Activated T-helper 17 cell treated with anti-CD3 and anti-CD28 coated beads, Interleukin-2, amount 50 U/mL, for 72 hours (primary cell): ENCODE data around the gene RBPJ. TPM values are rescaled to one million over a fixed set of nuclear protein-coding genes. Genes with fewer than 3 reads are reported as not detected.

Experiments
- ATAC-seq: fragments of 150-1000 bp; cut with Tn5 transposase; replicated peaks from 2 replicates; pipeline ENCODE4 v1.10.0; 2021; ENCODE audit warnings: mild to moderate bottlenecking, moderate library complexity
- H3K27ac Mint-ChIP-seq: one replicate; pipeline ENCODE4 v1.8.0; 2022; ENCODE audit warnings: mixed read lengths
- H3K27me3 Mint-ChIP-seq: one replicate; pipeline ENCODE4 v1.8.0; 2022; ENCODE audit warnings: mixed read lengths
- H3K36me3 Mint-ChIP-seq: one replicate; pipeline ENCODE4 v1.8.0; 2022; ENCODE audit warnings: low read depth, mild to moderate bottlenecking, mixed read lengths
- H3K4me1 Mint-ChIP-seq: one replicate; pipeline ENCODE4 v1.8.0; 2022; ENCODE audit warnings: mixed read lengths
- H3K4me3 Mint-ChIP-seq: one replicate; pipeline ENCODE4 v1.8.0; 2022; ENCODE audit warnings: mild to moderate bottlenecking, mixed read lengths
- H3K9me3 Mint-ChIP-seq: one replicate; pipeline ENCODE4 v1.8.0; 2022; ENCODE audit warnings: mixed read lengths
- total RNA-seq, 2 donors: library from RNA; stranded (reverse); gene quantifications; one replicate each; pipeline ENCODE4 v1.2.3, GENCODE V29; 2022

RBPJ gene
- total RNA-seq, 2 donors from 2014 or later = 238 to 481 TPM

- no peak overlapping the region for H3K27ac Mint-ChIP-seq
- H3K9me3 Mint-ChIP-seq = no peaks in the 10 kb centered on the region
- H3K27me3 Mint-ChIP-seq = no peaks in the 10 kb centered on the region
- H3K36me3 Mint-ChIP-seq = peaks cover 98% of the 10 kb centered on the region
- H3K4me3 Mint-ChIP-seq = no peak overlapping the region
- H3K4me1 Mint-ChIP-seq = peaks cover 23% of the 10 kb centered on the region
- no peak for ATAC-seq
These were observed 44.8 kb downstream of the RBPJ start for GRCh38 chr4:26365537-26366150.

GRCh38 chr4:26367811-26368210 lies 47.0 kb downstream of the RBPJ start:
- H3K27ac Mint-ChIP-seq = no peak overlapping the region

DNA sequence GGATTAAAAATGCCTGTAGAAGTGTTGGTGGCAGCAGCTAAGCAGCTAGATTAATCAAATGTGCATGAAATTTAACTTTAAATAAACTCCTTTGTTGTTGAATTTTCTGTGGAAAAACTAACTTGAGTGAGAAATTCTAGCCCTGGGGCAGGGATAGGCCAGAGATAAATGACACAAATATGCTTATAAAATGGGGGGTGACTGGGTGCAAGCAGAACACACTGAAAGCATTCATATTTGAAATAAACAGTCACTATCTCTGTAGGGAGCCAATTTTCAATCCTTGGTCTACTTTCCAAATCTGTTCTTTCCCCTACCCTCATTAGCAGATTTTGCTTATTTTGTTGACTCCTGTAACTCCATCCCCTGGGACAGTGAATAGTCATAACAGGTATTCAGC lies 47.9 kb downstream of the RBPJ start:
- H3K9me3 Mint-ChIP-seq = no peaks in the 10 kb centered on the region
- no peak overlapping the region for H3K27ac Mint-ChIP-seq
- H3K27me3 Mint-ChIP-seq = no peaks in the 10 kb centered on the region
- H3K4me3 Mint-ChIP-seq = no peak overlapping the region
- ATAC-seq = no peak
- H3K36me3 Mint-ChIP-seq = peaks cover 95% of the 10 kb centered on the region
- H3K4me1 Mint-ChIP-seq = peaks cover 22% of the 10 kb centered on the region

More at GRCh38 chr4:26367811-26368210, 47.0 kb downstream of the RBPJ start:
- Mint-ChIP-seq H3K4me1 (peaks cover 22% of the 10 kb centered on the region), H3K9me3 (no peaks in the 10 kb centered on the region), H3K36me3 (peaks cover 96% of the 10 kb centered on the region), H3K4me3 (no peak overlapping the region), H3K27me3 (no peaks in the 10 kb centered on the region)
- ATAC-seq = no peak

GRCh38 chr4:26369132-26369531 lies 48.3 kb downstream of the RBPJ start:
- H3K36me3 Mint-ChIP-seq = peaks cover 94% of the 10 kb centered on the region
- H3K27me3 Mint-ChIP-seq = no peaks in the 10 kb centered on the region
- ATAC-seq = peak; percentile 42

DNA sequence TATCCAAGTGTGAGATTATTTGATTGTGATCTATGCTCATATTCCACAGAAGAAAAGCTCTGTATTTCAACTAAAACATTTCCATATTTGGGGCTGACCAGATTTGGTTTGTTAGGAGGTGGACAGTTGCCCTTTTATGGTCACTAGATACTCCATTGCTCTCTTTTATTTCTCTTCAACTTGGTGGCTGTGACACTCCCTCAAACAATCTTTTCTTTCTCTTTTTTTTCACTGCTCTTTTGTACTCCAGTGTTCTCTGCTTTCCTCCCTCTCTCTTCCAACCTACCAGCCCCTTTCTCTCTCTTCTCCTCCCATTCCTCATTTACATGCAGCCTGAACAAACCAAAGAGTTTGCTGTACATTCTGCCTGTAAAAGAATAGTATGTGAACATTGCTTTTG lies 48.8 kb downstream of the RBPJ start:
- Mint-ChIP-seq H3K36me3 (peaks cover 94% of the 10 kb centered on the region), H3K9me3 (no peaks in the 10 kb centered on the region), H3K4me1 (peaks cover 22% of the 10 kb centered on the region)

More at GRCh38 chr4:26369132-26369531, 48.3 kb downstream of the RBPJ start:
- no peaks in the 10 kb centered on the region for H3K9me3 Mint-ChIP-seq
- H3K4me1 Mint-ChIP-seq = peaks cover 22% of the 10 kb centered on the region
- H3K27ac Mint-ChIP-seq = no peak overlapping the region
- no peak overlapping the region for H3K4me3 Mint-ChIP-seq

DNA sequence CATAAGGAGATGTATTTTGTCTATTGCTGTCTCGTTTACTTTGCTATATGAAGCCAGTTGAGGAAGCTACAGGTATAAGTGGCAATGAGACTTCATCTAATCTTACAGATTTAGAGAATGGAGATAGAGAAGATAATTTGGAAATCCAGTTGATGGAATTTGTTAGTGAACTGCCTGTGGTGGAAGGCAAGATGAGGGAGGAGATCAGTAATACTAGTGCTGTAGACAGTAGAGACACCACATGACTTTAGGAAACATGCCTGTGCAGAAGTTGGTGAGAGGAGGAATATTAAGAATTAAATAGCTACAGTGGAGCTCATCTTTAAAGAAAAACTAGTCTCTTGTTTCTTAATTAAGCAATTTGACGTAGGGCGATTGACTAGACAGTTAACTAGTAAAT lies 51.3 kb downstream of the RBPJ start:
- Mint-ChIP-seq H3K4me1 (peaks cover 32% of the 10 kb centered on the region), H3K4me3 (peak overlapping the region; percentile 19), H3K27ac (no peak overlapping the region), H3K27me3 (no peaks in the 10 kb centered on the region), H3K9me3 (no peaks in the 10 kb centered on the region), H3K36me3 (peaks cover 94% of the 10 kb centered on the region)
- no peak for ATAC-seq

More for the DNA sequence above, 48.8 kb downstream of the RBPJ start:
- ATAC-seq = no peak
- no peak overlapping the region for H3K27ac Mint-ChIP-seq
- H3K27me3 Mint-ChIP-seq = no peaks in the 10 kb centered on the region
- no peak overlapping the region for H3K4me3 Mint-ChIP-seq

GRCh38 chr4:26372525-26373172 lies 51.8 kb downstream of the RBPJ start:
- peaks cover 94% of the 10 kb centered on the region for H3K36me3 Mint-ChIP-seq
- peak; percentile 77 for ATAC-seq
- no peaks in the 10 kb centered on the region for H3K9me3 Mint-ChIP-seq
- H3K4me3 Mint-ChIP-seq = peak overlapping the region; percentile 19
- no peaks in the 10 kb centered on the region for H3K27me3 Mint-ChIP-seq
- no peak overlapping the region for H3K27ac Mint-ChIP-seq
- H3K4me1 Mint-ChIP-seq = peaks cover 33% of the 10 kb centered on the region

GRCh38 chr4:26375551-26375950 lies 54.7 kb downstream of the RBPJ start:
- no peak for ATAC-seq
- Mint-ChIP-seq H3K27me3 (no peaks in the 10 kb centered on the region), H3K4me1 (peaks cover 38% of the 10 kb centered on the region), H3K36me3 (peaks cover 88% of the 10 kb centered on the region), H3K27ac (no peak overlapping the region), H3K4me3 (no peak overlapping the region), H3K9me3 (no peaks in the 10 kb centered on the region)

DNA sequence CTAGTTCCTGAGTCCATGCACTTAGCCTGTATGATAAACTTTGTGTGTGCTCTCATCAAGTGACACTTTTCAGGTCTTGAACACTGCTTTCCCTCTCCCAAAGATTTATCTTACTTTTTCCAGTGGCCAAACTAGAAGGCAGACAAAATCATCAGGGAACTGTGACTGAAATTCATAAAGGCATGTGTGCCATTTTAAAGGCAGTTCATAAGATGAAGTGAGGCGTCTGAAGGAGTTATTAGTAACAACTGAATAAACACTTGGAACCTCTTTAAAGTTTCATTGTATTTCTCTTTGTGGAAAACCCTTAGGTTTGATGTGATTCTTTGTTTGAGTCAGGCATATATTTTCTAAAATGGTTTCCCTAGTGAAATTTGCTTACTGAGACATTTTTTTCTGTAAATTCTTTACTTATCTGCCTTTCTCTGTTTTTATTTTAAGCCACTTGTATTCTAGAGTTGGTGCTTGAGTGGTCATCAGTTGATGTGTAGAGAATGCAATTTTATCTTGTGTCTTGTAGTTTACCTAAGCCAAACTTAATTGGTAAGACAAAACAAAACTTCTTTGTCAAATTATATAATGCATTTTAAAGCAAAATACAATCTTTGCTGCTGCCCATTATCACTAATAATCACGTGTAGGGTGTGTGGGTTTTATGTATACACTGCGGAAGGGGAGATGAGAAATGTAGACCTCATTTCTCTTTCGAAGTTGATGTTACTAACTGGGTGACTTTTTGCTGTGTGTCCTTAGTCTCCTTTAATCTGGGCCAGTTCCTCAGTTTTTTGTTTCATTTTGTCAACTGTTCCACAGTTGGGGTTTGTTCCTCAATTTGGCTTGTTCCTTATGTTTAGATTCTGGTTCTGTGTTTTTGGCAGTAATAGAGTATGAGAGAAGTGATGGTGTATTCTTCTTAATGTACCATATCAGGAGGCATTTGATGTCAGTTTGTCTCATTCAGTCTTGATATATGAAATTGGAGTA lies 56.8 kb downstream of the RBPJ start:
- Mint-ChIP-seq H3K27me3 (no peaks in the 10 kb centered on the region), H3K27ac (no peak overlapping the region), H3K9me3 (no peaks in the 10 kb centered on the region), H3K36me3 (peaks cover 89% of the 10 kb centered on the region), H3K4me1 (peaks cover 31% of the 10 kb centered on the region), H3K4me3 (peak overlapping the region; percentile 8)
- ATAC-seq = no peak

GRCh38 chr4:26379837-26380236 lies 59.0 kb downstream of the RBPJ start:
- Mint-ChIP-seq H3K36me3 (peaks cover 86% of the 10 kb centered on the region), H3K9me3 (no peaks in the 10 kb centered on the region), H3K27me3 (no peaks in the 10 kb centered on the region), H3K4me1 (peaks cover 34% of the 10 kb centered on the region), H3K4me3 (no peak overlapping the region), H3K27ac (no peak overlapping the region)
- no peak for ATAC-seq

DNA sequence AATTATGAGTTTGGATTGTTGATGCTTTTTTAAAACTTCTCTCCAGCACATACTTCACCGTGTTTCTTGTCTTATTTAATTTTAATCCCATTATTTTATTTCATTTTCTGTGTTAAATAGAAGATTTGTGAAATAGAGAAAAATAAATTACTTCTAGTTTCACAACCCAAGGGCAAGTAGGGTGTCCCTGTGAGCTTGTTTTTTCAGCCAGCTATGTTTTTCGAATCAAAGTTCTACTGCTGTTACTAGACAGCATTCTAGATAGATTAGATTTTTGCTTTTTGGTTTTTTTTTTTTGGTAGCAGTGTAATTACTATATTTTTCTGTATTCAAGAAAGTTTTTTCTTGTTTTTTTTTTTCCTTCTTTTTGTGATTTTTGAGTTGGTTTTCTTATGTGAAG lies 59.9 kb downstream of the RBPJ start:
- H3K4me3 Mint-ChIP-seq = no peak overlapping the region
- ATAC-seq = no peak
- H3K36me3 Mint-ChIP-seq = peaks cover 86% of the 10 kb centered on the region
- H3K27me3 Mint-ChIP-seq = no peaks in the 10 kb centered on the region
- peaks cover 29% of the 10 kb centered on the region for H3K4me1 Mint-ChIP-seq
- no peaks in the 10 kb centered on the region for H3K9me3 Mint-ChIP-seq
- H3K27ac Mint-ChIP-seq = no peak overlapping the region

GRCh38 chr4:26384380-26385057 lies 63.7 kb downstream of the RBPJ start:
- no peaks in the 10 kb centered on the region for H3K9me3 Mint-ChIP-seq
- peaks cover 88% of the 10 kb centered on the region for H3K36me3 Mint-ChIP-seq
- H3K27me3 Mint-ChIP-seq = no peaks in the 10 kb centered on the region
- peaks cover 29% of the 10 kb centered on the region for H3K4me1 Mint-ChIP-seq
- H3K4me3 Mint-ChIP-seq = no peak overlapping the region
- no peak overlapping the region for H3K27ac Mint-ChIP-seq
- no peak for ATAC-seq

GRCh38 chr4:26385690-26386089 lies 64.9 kb downstream of the RBPJ start:
- H3K4me1 Mint-ChIP-seq = peaks cover 24% of the 10 kb centered on the region
- H3K9me3 Mint-ChIP-seq = no peaks in the 10 kb centered on the region
- H3K4me3 Mint-ChIP-seq = no peak overlapping the region
- H3K27me3 Mint-ChIP-seq = no peaks in the 10 kb centered on the region
- H3K36me3 Mint-ChIP-seq = peaks cover 92% of the 10 kb centered on the region
- ATAC-seq = no peak
- no peak overlapping the region for H3K27ac Mint-ChIP-seq

DNA sequence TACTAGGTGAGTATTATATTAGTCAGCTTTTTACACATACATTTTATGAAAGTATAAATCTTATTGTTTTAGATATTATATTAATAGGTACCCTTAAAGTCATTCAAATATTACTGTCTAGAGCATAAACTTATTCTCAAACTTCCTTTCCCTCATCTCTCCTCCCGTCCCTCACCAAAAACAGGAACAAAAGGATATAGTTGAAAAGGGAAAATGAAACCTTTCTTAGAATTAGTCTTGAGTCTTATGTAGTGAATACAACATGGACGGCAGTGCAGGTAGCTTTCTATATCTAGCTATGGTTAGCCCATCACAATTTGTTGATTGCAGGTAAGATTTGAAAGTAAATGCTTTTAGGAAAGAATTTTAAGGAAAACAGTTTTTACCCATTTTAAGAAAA lies 65.6 kb downstream of the RBPJ start:
- Mint-ChIP-seq H3K27ac (no peak overlapping the region), H3K9me3 (no peaks in the 10 kb centered on the region), H3K27me3 (no peaks in the 10 kb centered on the region), H3K36me3 (peaks cover 92% of the 10 kb centered on the region), H3K4me1 (peaks cover 24% of the 10 kb centered on the region), H3K4me3 (no peak overlapping the region)
- no peak for ATAC-seq
